GDM1 (cell line): ENCODE data around the gene STT3A.

Source experiments
- DNase-seq: peaks from one replicate; lab custom pipeline; 2025; lab: John Stamatoyannopoulos, UW

STT3A gene

DNA sequence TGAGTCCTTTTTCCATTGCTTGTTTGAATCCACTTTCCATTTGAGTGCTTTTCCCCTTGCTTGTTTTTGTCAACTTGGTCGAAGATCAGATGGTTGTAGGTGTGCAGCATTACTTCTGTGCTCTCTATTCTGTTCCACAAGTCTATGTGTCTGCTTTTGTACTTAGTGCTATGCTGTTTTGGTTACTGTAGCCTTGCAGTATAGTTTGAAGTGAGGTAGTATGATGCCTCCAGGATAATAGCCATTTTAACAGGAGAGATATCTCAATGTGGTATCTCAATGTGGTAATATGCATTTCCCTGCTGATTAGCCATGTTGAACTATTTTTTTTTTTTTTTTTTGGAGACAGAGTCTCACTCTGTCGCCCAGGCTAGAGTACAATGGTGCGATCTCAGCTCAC is 71.3 kb downstream of the STT3A start:
- DNase-seq: no peak

DNA sequence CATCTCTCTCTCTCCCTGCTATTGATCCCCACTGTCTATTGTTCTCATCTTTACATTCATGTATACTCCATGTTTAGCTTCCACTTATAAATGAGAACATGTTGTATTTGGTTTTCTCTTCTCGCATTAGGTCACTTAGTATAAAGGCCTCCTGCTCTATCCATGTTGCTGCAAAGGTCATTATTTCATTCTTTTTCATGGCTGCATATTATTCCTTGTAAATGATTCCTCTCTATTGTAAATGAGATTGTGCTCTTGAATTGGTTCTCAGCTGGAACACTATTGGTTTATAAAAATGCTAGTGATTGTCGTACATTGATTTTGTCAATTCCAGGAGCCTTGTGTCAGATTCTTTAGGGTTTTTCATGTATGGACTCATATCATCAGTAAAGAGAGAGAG is 74.5 kb downstream of the STT3A start:
- no peak for DNase-seq

DNA sequence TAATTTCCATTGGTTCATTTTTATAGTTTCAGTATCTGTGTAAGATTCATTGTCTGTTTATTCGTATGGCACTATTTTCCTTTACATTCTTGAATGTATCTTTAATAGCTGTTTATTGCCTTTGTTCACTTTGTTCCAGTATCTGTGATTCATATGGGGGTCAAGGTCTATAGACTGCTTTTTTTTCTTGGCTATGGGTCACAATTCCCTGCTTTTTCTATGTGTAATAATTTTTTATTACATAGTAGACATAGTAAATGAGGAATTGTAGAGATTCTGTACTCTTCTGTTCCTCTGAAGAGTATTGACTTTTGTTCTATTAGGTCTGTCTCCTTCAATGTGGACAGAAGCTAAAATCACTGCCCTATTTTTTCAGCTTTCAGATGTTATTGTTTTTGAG is 77.5 kb downstream of the STT3A start:
- no peak for DNase-seq

DNA sequence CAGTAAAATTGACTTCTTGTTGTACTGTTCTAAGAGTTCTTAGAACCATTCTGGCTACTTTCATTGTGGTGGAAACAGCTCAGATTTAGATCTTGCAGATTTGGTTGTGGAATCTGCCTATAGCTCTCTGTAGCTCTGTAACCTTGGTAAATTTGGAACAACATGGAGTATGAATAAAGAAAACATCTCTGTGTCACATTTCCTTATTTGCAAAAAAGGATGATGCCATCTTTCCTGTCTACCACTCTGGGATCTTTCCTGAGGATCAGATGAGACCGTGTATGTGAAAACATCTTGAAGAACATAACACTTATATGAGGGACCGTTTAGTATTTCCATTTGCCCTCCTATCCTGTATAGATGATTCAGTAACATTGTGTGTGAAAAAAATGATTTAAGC is 78.9 kb downstream of the STT3A start:
- DNase-seq: no peak
